ENCODE data around the gene SFT2D2.
A peak's percentile ranks its signal among the peaks of the same experiment; 100 is the strongest.
"Not testable (repeated sequence)": the region's sequence is repeated elsewhere in the genome, so short reads cannot be mapped to it uniquely, and the experiment has no call there.

SFT2D2 gene

GRCh38 chr1:168225476-168226190, at the start of gene SFT2D2:
Gene SFT2D2 (plus strand): TSS chr1:168226004. CDS start chr1:168226080, 76 bp downstream.
- DNase-seq (ENCODE audit: low read depth), result peak; percentile 59

DNA sequence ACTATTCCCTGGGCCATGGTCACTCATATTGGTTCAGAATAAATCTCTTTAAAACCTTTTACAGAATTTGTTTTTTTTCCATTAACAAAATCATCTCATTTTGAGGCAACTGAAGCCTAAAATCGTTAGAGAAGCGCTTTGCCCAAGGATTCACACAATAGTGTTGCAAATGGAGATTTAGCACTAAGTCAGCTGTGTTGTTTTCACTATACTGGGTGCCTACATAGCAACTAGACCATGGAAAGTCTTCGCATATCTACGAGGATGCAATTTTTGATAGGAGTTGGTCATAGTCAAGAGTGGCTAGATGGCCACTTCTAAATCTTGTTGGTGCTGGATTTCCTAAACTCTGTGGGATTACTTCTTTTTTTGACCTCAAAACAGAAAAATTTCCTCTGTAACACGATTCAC, 47.6 kb upstream of the SFT2D2 start:
- no peak for DNase-seq (ENCODE audit: low read depth)

GRCh38 chr1:168178638-168179437, 47.0 kb upstream of the SFT2D2 start, which contains the start of gene TIPRL:
Gene TIPRL (plus strand): TSS chr1:168178962. CDS start chr1:168179078, 116 bp downstream.
- DNase-seq (ENCODE audit: low read depth), result peak; percentile 90

DNA sequence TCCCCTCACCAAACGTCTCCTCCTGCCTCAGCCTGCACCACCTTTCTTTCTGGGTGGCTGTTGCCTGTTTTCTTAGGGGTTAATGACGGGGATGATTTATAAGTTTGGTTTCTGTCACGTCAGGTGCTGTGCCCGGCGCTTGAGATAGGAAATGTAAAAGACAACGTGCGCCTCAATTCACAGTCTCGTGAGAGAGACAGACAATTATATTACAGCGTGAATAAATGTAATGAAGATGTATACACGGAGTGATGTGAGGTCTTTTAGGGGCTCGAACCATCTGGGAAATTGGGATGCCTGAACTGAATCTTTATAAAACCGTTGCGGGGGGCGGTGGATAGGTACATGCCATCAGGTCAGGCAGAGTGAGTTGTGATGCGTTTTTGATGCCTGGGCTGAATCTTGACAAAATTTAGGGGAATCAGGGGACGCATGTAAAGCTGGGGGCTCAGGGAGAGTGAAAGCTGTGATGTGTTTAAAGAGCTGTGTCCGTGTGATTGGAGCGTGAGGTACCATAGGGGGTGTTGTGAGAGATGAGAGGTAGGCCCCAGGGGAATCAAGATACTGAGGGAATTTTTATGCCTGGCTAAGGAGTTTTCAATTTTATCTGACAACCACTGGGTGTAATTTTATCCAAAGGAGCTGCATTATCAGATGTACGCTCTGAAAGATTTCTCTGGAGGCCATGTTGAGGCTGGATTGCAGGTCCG, 46.2 kb upstream of the SFT2D2 start:
- no peak for DNase-seq (ENCODE audit: low read depth)

DNA sequence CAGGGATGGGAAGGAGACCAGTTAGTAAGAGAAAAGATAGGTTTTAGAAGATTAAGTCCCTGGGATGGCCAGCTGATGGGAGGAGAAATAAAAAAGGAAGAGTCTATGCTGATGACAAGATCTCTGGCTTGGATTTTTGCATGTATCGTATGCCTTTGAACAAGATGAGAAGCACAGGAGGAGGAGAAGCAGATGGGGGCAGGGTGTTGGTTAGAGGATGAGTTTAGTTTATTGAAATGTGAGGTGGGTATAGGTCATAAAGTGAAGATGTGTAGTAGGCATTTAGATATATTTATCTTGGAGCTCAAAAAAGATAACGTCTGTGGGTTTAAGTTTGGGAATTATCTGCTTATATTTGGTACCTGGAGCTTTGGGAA, 45.7 kb upstream of the SFT2D2 start:
- no peak for DNase-seq (ENCODE audit: low read depth)

- DNase-seq (ENCODE audit: low read depth), result not testable (repeated sequence)
Measured at GRCh38 chr1:168181063-168181720, 44.6 kb upstream of the SFT2D2 start.

DNA sequence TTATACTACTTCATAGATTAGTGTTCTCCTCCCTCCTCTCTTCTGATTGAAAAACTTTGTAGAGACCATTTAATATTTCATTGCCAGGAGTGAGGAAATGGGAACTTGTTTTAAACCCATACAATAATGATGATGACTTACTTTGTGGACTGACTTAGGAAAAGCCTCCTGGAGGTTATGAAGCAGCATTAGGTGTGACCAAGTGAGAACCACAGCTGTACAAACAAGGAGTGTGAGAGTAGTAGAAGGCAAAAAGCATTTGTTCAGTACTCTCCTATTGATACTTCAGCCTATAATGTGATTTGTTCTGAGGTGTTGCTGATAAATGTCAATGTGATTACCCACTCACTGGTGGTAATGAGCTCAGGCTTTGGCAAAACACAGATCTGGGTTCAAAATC, 38.6 kb upstream of the SFT2D2 start:
- DNase-seq (ENCODE audit: low read depth), result no peak

GRCh38 chr1:168190403-168190802, 35.4 kb upstream of the SFT2D2 start:
- DNase-seq (ENCODE audit: low read depth), result no peak

- no peak for DNase-seq (ENCODE audit: low read depth)
Measured at GRCh38 chr1:168195199-168196135, 30.3 kb upstream of the SFT2D2 start.

- DNase-seq (ENCODE audit: low read depth), result no peak
Measured at GRCh38 chr1:168199056-168199455, 26.7 kb upstream of the SFT2D2 start.

GRCh38 chr1:168202941-168203654, 22.7 kb upstream of the SFT2D2 start:
- no peak for DNase-seq (ENCODE audit: low read depth)

DNA sequence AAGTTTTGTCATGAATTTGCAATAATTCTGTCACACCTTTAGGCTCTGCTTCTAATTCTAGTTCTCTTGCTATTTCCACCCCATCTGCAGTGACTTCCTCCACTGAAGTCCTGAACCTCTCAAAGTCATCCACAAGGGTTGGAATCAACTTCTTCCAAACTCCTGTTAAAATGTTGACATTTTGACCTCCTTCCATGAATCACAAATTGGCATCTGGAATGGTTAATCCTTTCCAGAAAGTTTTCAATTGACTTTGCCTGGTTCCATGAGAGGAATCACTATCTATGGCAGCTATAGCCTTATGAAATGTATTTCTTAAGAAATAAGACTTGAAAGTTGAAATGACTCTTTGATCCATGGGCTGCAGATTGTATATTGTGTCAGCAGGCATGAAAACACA, 19.7 kb upstream of the SFT2D2 start:
- no peak for DNase-seq (ENCODE audit: low read depth)

DNA sequence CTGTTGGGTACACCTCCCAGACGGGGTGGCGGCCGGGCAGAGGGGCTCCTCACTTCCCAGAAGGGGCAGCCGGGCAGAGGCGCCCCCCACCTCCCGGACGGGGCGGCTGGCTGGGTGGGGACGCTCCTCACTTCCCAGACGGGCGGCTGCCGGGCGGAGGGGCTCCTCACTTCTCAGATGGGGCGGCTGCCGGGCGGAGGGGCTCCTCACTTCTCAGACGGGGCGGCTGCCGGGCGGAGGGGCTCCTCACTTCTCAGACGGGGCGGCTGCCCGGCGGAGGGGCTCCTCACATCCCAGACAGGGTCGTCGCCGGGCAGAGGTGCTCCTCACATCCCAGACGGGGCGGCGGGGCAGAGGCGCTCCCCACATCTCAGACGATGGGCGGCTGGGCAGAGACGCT, 18.1 kb upstream of the SFT2D2 start:
- not testable (repeated sequence) for DNase-seq (ENCODE audit: low read depth)

GRCh38 chr1:168210312-168210711, 15.5 kb upstream of the SFT2D2 start:
- no peak for DNase-seq (ENCODE audit: low read depth)

DNA sequence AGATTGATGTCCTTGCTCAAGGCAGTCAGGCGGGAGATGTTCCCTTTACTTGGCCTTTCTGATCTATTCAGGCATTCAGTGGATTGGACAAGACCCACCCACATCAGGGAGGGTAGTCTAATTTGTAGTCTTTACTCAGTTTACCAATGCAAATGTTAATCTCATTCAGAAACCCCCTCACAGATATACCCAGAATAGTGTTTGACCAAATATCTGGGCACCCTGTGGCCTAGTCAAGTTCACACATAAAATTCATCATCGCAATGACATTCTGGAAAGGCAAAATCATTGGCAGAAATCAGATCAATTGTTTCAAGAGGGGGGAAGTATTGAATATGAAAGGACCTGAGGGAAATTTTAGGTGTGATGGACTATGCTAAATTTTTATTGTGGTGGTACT, 12.5 kb upstream of the SFT2D2 start:
- no peak for DNase-seq (ENCODE audit: low read depth)

GRCh38 chr1:168216171-168216570, 9.6 kb upstream of the SFT2D2 start:
- DNase-seq (ENCODE audit: low read depth), result no peak

- DNase-seq (ENCODE audit: low read depth), result no peak
Measured at GRCh38 chr1:168217664-168218063, 8.1 kb upstream of the SFT2D2 start.

GRCh38 chr1:168218658-168219057, 7.1 kb upstream of the SFT2D2 start:
- DNase-seq (ENCODE audit: low read depth), result no peak

DNA sequence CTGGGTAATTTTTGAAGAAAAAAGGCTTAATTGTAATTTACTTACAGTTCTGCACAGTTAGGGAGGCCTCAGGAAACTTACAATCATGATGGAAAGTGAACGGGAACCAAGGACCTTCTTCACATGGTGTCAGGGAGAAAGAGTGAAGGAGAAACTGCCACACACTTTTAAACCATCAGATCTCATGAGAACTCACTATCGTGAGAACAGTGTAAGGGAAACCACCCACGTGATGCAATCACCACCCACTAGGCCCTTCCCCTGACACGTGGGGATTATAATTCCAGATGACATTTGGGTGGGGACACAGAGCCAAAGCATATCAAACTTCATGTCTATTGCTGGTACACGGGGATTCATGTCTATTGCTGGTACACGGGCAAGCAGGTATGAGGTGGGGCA, 5.3 kb upstream of the SFT2D2 start:
- DNase-seq (ENCODE audit: low read depth), result no peak

GRCh38 chr1:168221275-168221674, 4.5 kb upstream of the SFT2D2 start:
- DNase-seq (ENCODE audit: low read depth), result no peak

Data from activated gamma-delta T cell treated with anti-CD3 and anti-CD28 coated beads, Interleukin-2, amount 50 U/mL, for 16 hours (primary cell).